K562 (cell line): ENCODE data around the gene SPTSSA. TPM values are rescaled to one million over a fixed set of nuclear protein-coding genes. Genes with fewer than 3 reads are reported as not detected.

Source experiments
- ATF1 ChIP-seq, 2 experiments: fragments of 450-650 bp in 1 of 2; IDR thresholded peaks; 2 replicates each; pipeline ENCODE4 v1.6.1; 2016; ENCODE audit warnings: missing compliant biosample characterization in 1 of 2, missing genetic modification characterization in 1 of 2
- DPF2 ChIP-seq: fragments of 450-650 bp; IDR thresholded peaks from 2 replicates; pipeline ENCODE4 v1.6.1; 2016
- E2F3 ChIP-seq: fragments of 250-450 bp; sonication (Bioruptor Pico); IDR thresholded peaks from 2 replicates; pipeline ENCODE4 v1.4.0; 2020; ENCODE audit warnings: mild to moderate bottlenecking
- HDAC3 ChIP-seq: fragments of 450-650 bp; IDR thresholded peaks from 2 replicates; pipeline ENCODE4 v1.6.1; 2018; ENCODE audit warnings: borderline replicate concordance, mild to moderate bottlenecking, moderate library complexity; ENCODE audit not compliant: partially characterized antibody
- KDM5B ChIP-seq: fragments of 200-600 bp; sonication (generic); IDR thresholded peaks from 2 replicates; pipeline ENCODE4 v1.6.1; 2012; ENCODE audit warnings: low read depth, mild to moderate bottlenecking, moderate library complexity, low read length, control low read depth, inconsistent platforms; ENCODE audit not compliant: insufficient replicate concordance
- MCM2 ChIP-seq: fragments of 450-650 bp; IDR thresholded peaks from 2 replicates; pipeline ENCODE4 v1.6.1; 2017; ENCODE audit warnings: low read depth, mild to moderate bottlenecking
- NCOR1 ChIP-seq: fragments of 450-650 bp; IDR thresholded peaks from 2 replicates; pipeline ENCODE4 v1.6.1; 2016; ENCODE audit warnings: mild to moderate bottlenecking, moderate library complexity
- NFXL1 ChIP-seq: fragments of 450-650 bp; formaldehyde crosslinking; IDR thresholded peaks from 2 replicates; pipeline ENCODE4 v1.4.0; 2021; ENCODE audit warnings: mild to moderate bottlenecking
- NR3C1 ChIP-seq: sonication (generic); formaldehyde crosslinking; IDR thresholded peaks from 2 replicates; pipeline ENCODE4 v1.8.1; 2022; ENCODE audit warnings: missing genetic modification reagents
- PHF8 ChIP-seq: fragments of 200-600 bp; sonication (generic); IDR thresholded peaks from 2 replicates; pipeline ENCODE4 v1.6.1; 2012; ENCODE audit warnings: mixed run types, mild to moderate bottlenecking, inconsistent platforms, low read length, moderate library complexity, borderline replicate concordance
- RBM25 ChIP-seq: fragments of 200-400 bp; formaldehyde crosslinking; IDR thresholded peaks from 2 replicates; pipeline ENCODE4 v1.6.1; 2018; ENCODE audit warnings: low read length, low read depth, moderate library complexity; ENCODE audit not compliant: severe bottlenecking
- SAP30 ChIP-seq: fragments of 200-600 bp; sonication (generic); IDR thresholded peaks from 2 replicates; pipeline ENCODE4 v1.6.1; 2012; ENCODE audit warnings: borderline replicate concordance, low read depth, mild to moderate bottlenecking, moderate library complexity, low read length, control low read depth, inconsistent platforms; ENCODE audit not compliant: insufficient read depth, poor library complexity, severe bottlenecking
- STAT5A ChIP-seq: IDR thresholded peaks from 2 replicates; pipeline ENCODE4 v1.6.1; 2012; ENCODE audit warnings: low read length, inconsistent platforms, borderline replicate concordance
- TAF15 ChIP-seq: fragments of 200-400 bp; formaldehyde crosslinking; IDR thresholded peaks from 2 replicates; pipeline ENCODE4 v1.6.1; 2017; ENCODE audit warnings: mild to moderate bottlenecking, low read depth, low read length, moderate library complexity
- ZFP1 ChIP-seq: fragments of 450-650 bp; formaldehyde crosslinking; IDR thresholded peaks from 2 replicates; pipeline ENCODE4 v1.4.0; 2020; ENCODE audit warnings: mild to moderate bottlenecking, mixed read lengths
- ZNF165 ChIP-seq: fragments of 250-450 bp; sonication (Bioruptor Pico); IDR thresholded peaks from 2 replicates; pipeline ENCODE4 v1.4.0; 2020; ENCODE audit warnings: borderline replicate concordance
- ZNF780A ChIP-seq: fragments of 250-450 bp; sonication (Bioruptor Pico); IDR thresholded peaks from 2 replicates; pipeline ENCODE4 v1.5.0; 2021; ENCODE audit warnings: mild to moderate bottlenecking
- polyA plus RNA-seq, 8 experiments: library from polyadenylated mRNA; depleted of rRNA in 4 of 8; stranded (reverse) in 5 of 8; unstranded in 3 of 8; fragments of >200 nt; fragmentation: Nextera tagmentation in 2 of 8; fragmentation: Illumina TruSeq in 1 of 8; extraction: Ambion mirVana in 2 of 8; extraction: Trizol in 1 of 8; gene quantifications; 2 replicates each; pipeline versions ENCODE4 v1.2.1 to v1.2.3, GENCODE V29; 2011 to 2014; ENCODE audit warnings: inconsistent platforms in 1 of 8, missing spikeins in 1 of 8
- total RNA-seq, 7 experiments: library from RNA; depleted of rRNA in 6 of 7; stranded (reverse); fragments of >200 nt in 6 of 7; fragmentation: Illumina TruSeq in 2 of 7; extraction: Trizol in 2 of 7; gene quantifications; 2 replicates each; pipeline versions ENCODE4 v1.2.1 to v1.2.3, GENCODE V29; 2011 to 2021; ENCODE audit warnings: low replicate concordance in 1 of 7
- TF ChIP-seq, protein P1 (sequence below): fragments of 250-450 bp; sonication (Bioruptor Pico); IDR thresholded peaks from 2 replicates; pipeline ENCODE4 v1.5.0; 2021; ENCODE audit warnings: mild to moderate bottlenecking, borderline replicate concordance
- TF ChIP-seq, protein P2 (sequence below): fragments of 250-450 bp; sonication (Bioruptor Pico); IDR thresholded peaks from 2 replicates; pipeline ENCODE4 v1.8.0; 2021; ENCODE audit warnings: moderate library complexity, mild to moderate bottlenecking, inconsistent platforms
- TF ChIP-seq, protein P3 (sequence below), 2 experiments: fragments of 450-650 bp in 1 of 2; sonication (generic) in 1 of 2; formaldehyde crosslinking; conservative IDR thresholded peaks; 2 replicates each; pipeline versions ENCODE4 v1.4.0 to v1.8.1; 2020 to 2022; ENCODE audit warnings: mild to moderate bottlenecking in 1 of 2, missing genetic modification reagents in 1 of 2
- TF ChIP-seq, protein P4 (sequence below), 3 experiments: IDR thresholded peaks in 2 of 3; conservative IDR thresholded peaks in 1 of 3; 2 replicates each; pipeline ENCODE4 v1.5.1; 2011 to 2012; ENCODE audit warnings: low read length in 3 of 3, mild to moderate bottlenecking in 3 of 3, control low read depth in 2 of 3, improper control_type of control experiment in 1 of 3, inconsistent platforms in 1 of 3, low read depth in 1 of 3, mixed read lengths in 1 of 3, moderate library complexity in 1 of 3; ENCODE audit not compliant: insufficient read depth in 2 of 3

Gene SPTSSA
- total and polyA plus RNA-seq, 9 of the 15 experiments (the other 6 are each of a cell fraction or from before 2014, with no cell fraction given): 6.8 to 35.7 (median 22.0) TPM

DNA sequence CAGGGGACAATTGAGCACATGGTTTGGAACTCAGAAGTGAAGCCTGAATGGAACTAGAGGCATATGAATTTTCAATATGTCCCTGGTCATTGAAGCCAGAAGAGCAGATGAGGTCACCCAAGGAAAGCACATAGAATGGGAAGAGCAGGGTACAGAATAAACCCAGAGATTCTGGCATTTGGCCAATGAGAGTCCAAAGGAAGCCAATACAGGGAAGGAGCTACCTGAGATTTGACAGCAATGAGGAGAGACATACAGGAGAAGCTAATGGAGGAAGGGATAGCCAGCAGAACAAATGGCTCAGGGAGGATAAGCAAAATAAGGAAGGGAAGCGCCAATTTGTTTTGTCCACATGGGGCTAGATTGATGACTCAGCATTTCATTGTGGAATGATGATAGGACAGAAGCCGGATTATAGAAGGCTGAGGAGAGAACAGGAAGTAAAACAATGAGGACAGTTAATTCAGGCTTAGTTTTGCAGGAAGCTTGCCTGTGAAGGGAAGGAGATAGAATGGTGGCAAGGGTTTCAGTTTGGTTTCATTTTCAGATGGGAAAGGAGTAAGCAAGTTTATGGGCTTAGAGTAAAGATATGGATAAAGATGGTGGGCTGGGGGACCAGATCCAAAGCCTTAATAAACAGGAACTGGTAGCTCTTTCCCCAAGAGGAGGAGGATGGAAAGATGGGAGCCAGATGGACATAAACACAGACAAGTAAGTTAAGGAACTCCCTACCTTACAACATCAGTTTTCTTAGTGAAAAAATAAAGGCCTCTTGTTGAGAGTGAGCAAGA, 3.2 kb upstream of the SPTSSA start (continued):
- TF ChIP-seq KDM5B (no peak), PHF8 (peak; percentile 16; the same call in 1 of the 2 replicates), HDAC3 (no peak), MCM2 (no peak), ATF1 (CRISPR knock-in tag; IDR thresholded peaks at IDR 0.05) (no peak), ATF1 (tag; IDR thresholded peaks at IDR 0.05) (peak; percentile 42), NR3C1 (CRISPR knock-in tag) (no peak), DPF2 (peak; percentile 90), RBM25 (no peak), NFXL1 (no peak), E2F3 (CRISPR knock-in tag) (no peak), ZNF165 (CRISPR knock-in tag) (no peak), NCOR1 (peak; percentile 52; the same call in 1 of the 2 replicates), ZNF780A (no peak), ZFP1 (CRISPR knock-in tag) (no peak), STAT5A (no peak), TAF15 (no peak), SAP30 (no peak)
- TF ChIP-seq, protein P1, sequence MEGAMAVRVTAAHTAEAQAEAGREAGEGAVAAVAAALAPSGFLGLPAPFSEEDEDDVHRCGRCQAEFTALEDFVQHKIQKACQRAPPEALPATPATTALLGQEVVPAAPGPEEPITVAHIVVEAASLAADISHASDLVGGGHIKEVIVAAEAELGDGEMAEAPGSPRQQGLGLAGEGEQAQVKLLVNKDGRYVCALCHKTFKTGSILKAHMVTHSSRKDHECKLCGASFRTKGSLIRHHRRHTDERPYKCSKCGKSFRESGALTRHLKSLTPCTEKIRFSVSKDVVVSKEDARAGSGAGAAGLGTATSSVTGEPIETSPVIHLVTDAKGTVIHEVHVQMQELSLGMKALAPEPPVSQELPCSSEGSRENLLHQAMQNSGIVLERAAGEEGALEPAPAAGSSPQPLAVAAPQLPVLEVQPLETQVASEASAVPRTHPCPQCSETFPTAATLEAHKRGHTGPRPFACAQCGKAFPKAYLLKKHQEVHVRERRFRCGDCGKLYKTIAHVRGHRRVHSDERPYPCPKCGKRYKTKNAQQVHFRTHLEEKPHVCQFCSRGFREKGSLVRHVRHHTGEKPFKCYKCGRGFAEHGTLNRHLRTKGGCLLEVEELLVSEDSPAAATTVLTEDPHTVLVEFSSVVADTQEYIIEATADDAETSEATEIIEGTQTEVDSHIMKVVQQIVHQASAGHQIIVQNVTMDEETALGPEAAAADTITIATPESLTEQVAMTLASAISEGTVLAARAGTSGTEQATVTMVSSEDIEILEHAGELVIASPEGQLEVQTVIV (CRISPR knock-in tag): no peak
- TF ChIP-seq, protein P2, sequence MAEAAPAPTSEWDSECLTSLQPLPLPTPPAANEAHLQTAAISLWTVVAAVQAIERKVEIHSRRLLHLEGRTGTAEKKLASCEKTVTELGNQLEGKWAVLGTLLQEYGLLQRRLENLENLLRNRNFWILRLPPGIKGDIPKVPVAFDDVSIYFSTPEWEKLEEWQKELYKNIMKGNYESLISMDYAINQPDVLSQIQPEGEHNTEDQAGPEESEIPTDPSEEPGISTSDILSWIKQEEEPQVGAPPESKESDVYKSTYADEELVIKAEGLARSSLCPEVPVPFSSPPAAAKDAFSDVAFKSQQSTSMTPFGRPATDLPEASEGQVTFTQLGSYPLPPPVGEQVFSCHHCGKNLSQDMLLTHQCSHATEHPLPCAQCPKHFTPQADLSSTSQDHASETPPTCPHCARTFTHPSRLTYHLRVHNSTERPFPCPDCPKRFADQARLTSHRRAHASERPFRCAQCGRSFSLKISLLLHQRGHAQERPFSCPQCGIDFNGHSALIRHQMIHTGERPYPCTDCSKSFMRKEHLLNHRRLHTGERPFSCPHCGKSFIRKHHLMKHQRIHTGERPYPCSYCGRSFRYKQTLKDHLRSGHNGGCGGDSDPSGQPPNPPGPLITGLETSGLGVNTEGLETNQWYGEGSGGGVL (CRISPR knock-in tag): no peak
- TF ChIP-seq, protein P3, sequence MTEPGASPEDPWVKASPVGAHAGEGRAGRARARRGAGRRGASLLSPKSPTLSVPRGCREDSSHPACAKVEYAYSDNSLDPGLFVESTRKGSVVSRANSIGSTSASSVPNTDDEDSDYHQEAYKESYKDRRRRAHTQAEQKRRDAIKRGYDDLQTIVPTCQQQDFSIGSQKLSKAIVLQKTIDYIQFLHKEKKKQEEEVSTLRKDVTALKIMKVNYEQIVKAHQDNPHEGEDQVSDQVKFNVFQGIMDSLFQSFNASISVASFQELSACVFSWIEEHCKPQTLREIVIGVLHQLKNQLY (CRISPR knock-in tag; conservative IDR thresholded peaks at IDR 0.05): no peak
- TF ChIP-seq, protein P4, sequence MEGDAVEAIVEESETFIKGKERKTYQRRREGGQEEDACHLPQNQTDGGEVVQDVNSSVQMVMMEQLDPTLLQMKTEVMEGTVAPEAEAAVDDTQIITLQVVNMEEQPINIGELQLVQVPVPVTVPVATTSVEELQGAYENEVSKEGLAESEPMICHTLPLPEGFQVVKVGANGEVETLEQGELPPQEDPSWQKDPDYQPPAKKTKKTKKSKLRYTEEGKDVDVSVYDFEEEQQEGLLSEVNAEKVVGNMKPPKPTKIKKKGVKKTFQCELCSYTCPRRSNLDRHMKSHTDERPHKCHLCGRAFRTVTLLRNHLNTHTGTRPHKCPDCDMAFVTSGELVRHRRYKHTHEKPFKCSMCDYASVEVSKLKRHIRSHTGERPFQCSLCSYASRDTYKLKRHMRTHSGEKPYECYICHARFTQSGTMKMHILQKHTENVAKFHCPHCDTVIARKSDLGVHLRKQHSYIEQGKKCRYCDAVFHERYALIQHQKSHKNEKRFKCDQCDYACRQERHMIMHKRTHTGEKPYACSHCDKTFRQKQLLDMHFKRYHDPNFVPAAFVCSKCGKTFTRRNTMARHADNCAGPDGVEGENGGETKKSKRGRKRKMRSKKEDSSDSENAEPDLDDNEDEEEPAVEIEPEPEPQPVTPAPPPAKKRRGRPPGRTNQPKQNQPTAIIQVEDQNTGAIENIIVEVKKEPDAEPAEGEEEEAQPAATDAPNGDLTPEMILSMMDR (IDR thresholded peaks at IDR 0.05 in 2 of 3, conservative IDR thresholded peaks at IDR 0.05 in 1 of 3; ENCODE audit: insufficient read depth in 2 of 3, low read depth in 1 of 3, low read length in 3 of 3): no peak
